GM23338 (cell line): Measurements from ENCODE around the gene CHCHD3. TPM values are rescaled to one million over a fixed set of nuclear protein-coding genes. Genes with fewer than 3 reads are reported as not detected.

ENCODE experiments used
- ATAC-seq: fragments of 200-7000 bp; cut with Tn5 transposase; 3 replicates; pipeline ENCODE4 v1.9.1; 2020
- DNase-seq: peaks from one replicate; pipeline ENCODE4 v3.0.0-alpha.2; 2015; ENCODE audit warnings: low spot score
- H2AFZ ChIP-seq: fragments of 200-600 bp; sonication (generic); 2 replicates; pipeline ENCODE4 v1.8.0; 2016; ENCODE audit warnings: antibody characterized with exemption, mild to moderate bottlenecking, moderate library complexity
- H3F3A ChIP-seq: fragments of 200-600 bp; sonication (generic); replicated peaks from 2 replicates; pipeline ENCODE4 v1.8.0; 2017; ENCODE audit warnings: antibody characterized with exemption, mixed run types, low read depth
- H3K27ac ChIP-seq: fragments of 200-600 bp; sonication (generic); 2 replicates; pipeline ENCODE4 v1.6.1; 2016; ENCODE audit warnings: low read depth
- H3K27me3 ChIP-seq: fragments of 200-600 bp; sonication (generic); 2 replicates; pipeline ENCODE4 v1.8.0; 2016; ENCODE audit warnings: mild to moderate bottlenecking, mixed run types, moderate library complexity; ENCODE audit not compliant: insufficient read depth
- H3K36me3 ChIP-seq: fragments of 200-600 bp; sonication (generic); 2 replicates; pipeline ENCODE4 v1.8.0; 2016; ENCODE audit warnings: mild to moderate bottlenecking; ENCODE audit not compliant: insufficient read depth
- H3K4me1 ChIP-seq: fragments of 200-600 bp; sonication (generic); 2 replicates; pipeline ENCODE4 v1.8.0; 2016; ENCODE audit warnings: mild to moderate bottlenecking, moderate library complexity; ENCODE audit not compliant: insufficient read depth
- H3K4me2 ChIP-seq: fragments of 200-600 bp; sonication (generic); 2 replicates; pipeline ENCODE4 v1.7.1; 2017; ENCODE audit warnings: mixed run types
- H3K4me3 ChIP-seq: fragments of 200-600 bp; sonication (generic); 2 replicates; pipeline ENCODE4 v1.6.1; 2016; ENCODE audit warnings: mixed run types
- H3K79me2 ChIP-seq: fragments of 200-600 bp; sonication (generic); replicated peaks from 2 replicates; pipeline ENCODE4 v1.8.0; 2017; ENCODE audit warnings: mild to moderate bottlenecking; ENCODE audit not compliant: insufficient read depth
- H3K9me2 ChIP-seq: fragments of 200-600 bp; sonication (generic); 2 replicates; pipeline ENCODE4 v1.8.0; 2017; ENCODE audit not compliant: insufficient read depth
- H4K20me1 ChIP-seq: fragments of 200-600 bp; sonication (generic); replicated peaks from 2 replicates; pipeline ENCODE4 v1.8.0; 2017; ENCODE audit warnings: mild to moderate bottlenecking; ENCODE audit not compliant: insufficient read depth
- H3K27ac Mint-ChIP-seq: 2 replicates; pipeline ENCODE4 v1.8.0; 2020; ENCODE audit warnings: inconsistent platforms, mild to moderate bottlenecking, moderate library complexity, mixed read lengths
- H3K27me3 Mint-ChIP-seq: 3 replicates; pipeline ENCODE4 v1.8.0; 2022; ENCODE audit warnings: low read depth, mild to moderate bottlenecking, moderate library complexity, mixed read lengths, inconsistent platforms; ENCODE audit not compliant: insufficient read depth, poor library complexity
- H3K36me3 Mint-ChIP-seq: 3 replicates; pipeline ENCODE4 v1.8.0; 2021; ENCODE audit warnings: low read depth, mild to moderate bottlenecking, inconsistent platforms, moderate library complexity, mixed read lengths
- H3K4me1 Mint-ChIP-seq: 3 replicates; pipeline ENCODE4 v1.8.0; 2020; ENCODE audit warnings: mild to moderate bottlenecking, inconsistent platforms, mixed read lengths
- H3K4me3 Mint-ChIP-seq: 3 replicates; pipeline ENCODE4 v1.8.0; 2021; ENCODE audit warnings: moderate library complexity, mild to moderate bottlenecking, inconsistent platforms, mixed read lengths
- H3K9me3 Mint-ChIP-seq: 3 replicates; pipeline ENCODE4 v1.8.0; 2020; ENCODE audit warnings: moderate library complexity, mild to moderate bottlenecking, inconsistent platforms, mixed read lengths
- CTCF ChIP-seq, 2 experiments: fragments of 200-600 bp in 1 of 2; sonication (generic) in 1 of 2; conservative IDR thresholded peaks; 2 replicates each; pipeline versions ENCODE4 v1.5.1 to v1.6.1; 2016 to 2017; ENCODE audit warnings: antibody characterized with exemption in 2 of 2, low read depth in 2 of 2, mild to moderate bottlenecking in 2 of 2, moderate library complexity in 1 of 2
- ETS1 ChIP-seq: IDR thresholded peaks from 2 replicates; pipeline ENCODE4 v1.6.1; 2016; ENCODE audit warnings: antibody characterized with exemption
- EZH2phosphoT487 ChIP-seq: fragments of 200-600 bp; sonication (generic); IDR thresholded peaks from one replicate; pipeline ENCODE4 v1.8.1; 2018; ENCODE audit warnings: antibody characterized with exemption; ENCODE audit not compliant: unreplicated experiment
- JUNB ChIP-seq: IDR thresholded peaks from one replicate; pipeline ENCODE4 v1.6.1; 2016; ENCODE audit warnings: antibody characterized with exemption; ENCODE audit not compliant: unreplicated experiment
- NANOG ChIP-seq: IDR thresholded peaks from 2 replicates; pipeline ENCODE4 v1.6.1; 2016; ENCODE audit warnings: antibody characterized with exemption, borderline replicate concordance
- REST ChIP-seq: IDR thresholded peaks from one replicate; pipeline ENCODE4 v1.6.1; 2018; ENCODE audit warnings: antibody characterized with exemption; ENCODE audit not compliant: unreplicated experiment
- STAT1 ChIP-seq: IDR thresholded peaks from one replicate; pipeline ENCODE4 v1.6.1; 2016; ENCODE audit warnings: antibody characterized with exemption; ENCODE audit not compliant: unreplicated experiment
- ZNF114 ChIP-seq: fragments of 250-450 bp; sonication (Bioruptor Pico); IDR thresholded peaks from 2 replicates; pipeline ENCODE4 v1.5.0; 2020; ENCODE audit warnings: mild to moderate bottlenecking, moderate library complexity
- ZNF331 ChIP-seq: fragments of 250-450 bp; sonication (Bioruptor Pico); IDR thresholded peaks from 2 replicates; pipeline ENCODE4 v1.5.0; 2020; ENCODE audit warnings: low read depth, mild to moderate bottlenecking, moderate library complexity
- ZNF462 ChIP-seq: fragments of 250-450 bp; sonication (Bioruptor Pico); IDR thresholded peaks from 2 replicates; pipeline ENCODE4 v1.5.0; 2020; ENCODE audit warnings: mild to moderate bottlenecking, moderate library complexity
- polyA plus RNA-seq: library from polyadenylated mRNA; unstranded; fragments of >200 nt; fragmentation: Nextera tagmentation; extraction: Ambion mirVana; gene quantifications from 2 replicates; pipeline ENCODE4 v1.2.1, GENCODE V29; 2016
- total RNA-seq: library from RNA; depleted of rRNA; stranded (reverse); fragments of >200 nt; shearing (Covaris generic); gene quantifications from 2 replicates; pipeline ENCODE4 v1.2.3, GENCODE V29; 2014

CHCHD3 gene
- total and polyA plus RNA-seq, 2 experiments from 2014 or later = 107 to 131 TPM

GRCh38 chr7:132752431-132752830, 329.5 kb downstream of the CHCHD3 start:
- no peak for DNase-seq
- Histone ChIP-seq H3F3A (no peaks in the 10 kb centered on the region), H3K79me2 (no peaks in the 10 kb centered on the region), H2AFZ (no peak overlapping the region), H3K27ac (no peak overlapping the region), H3K36me3 (no peaks in the 10 kb centered on the region), H3K9me2 (peaks cover 13% of the 10 kb centered on the region), H3K4me3 (no peak overlapping the region), H3K27me3 (no peaks in the 10 kb centered on the region), H3K4me1 (peaks cover 21% of the 10 kb centered on the region), H3K4me2 (0 out of 2 replicates have a peak overlapping the region, but pooled peaks have one; percentile 38), H4K20me1 (no peaks in the 10 kb centered on the region)
- peaks cover 4% of the 10 kb centered on the region for H3K9me3 Mint-ChIP-seq
- TF ChIP-seq ZNF114 (no peak), NANOG (no peak), CTCF (conservative IDR thresholded peaks at IDR 0.05; ENCODE audit: low read depth in 2 of 2) (no peak), ZNF331 (CRISPR knock-in tag) (no peak), JUNB (no peak), REST (no peak), STAT1 (no peak), ETS1 (no peak), ZNF462 (CRISPR knock-in tag) (no peak), EZH2phosphoT487 (no peak)
- H3K4me1 Mint-ChIP-seq = peaks cover 21% of the 10 kb centered on the region; the same call in 2 of the 3 replicates
- peaks cover 14% of the 10 kb centered on the region for H3K27me3 Mint-ChIP-seq
- no peak for ATAC-seq
- H3K36me3 Mint-ChIP-seq = no peaks in the 10 kb centered on the region
- no peak overlapping the region for H3K4me3 Mint-ChIP-seq
- H3K27ac Mint-ChIP-seq = no peak overlapping the region
